IMR-90 (cell line): Measurements from ENCODE around the gene RNF213. TPM values are rescaled to one million over a fixed set of nuclear protein-coding genes. Genes with fewer than 3 reads are reported as not detected.

Source experiments
- ATAC-seq: fragments of 200-7000 bp; cut with Tn5 transposase; 2 replicates; pipeline ENCODE4 v1.9.1; 2020; ENCODE audit warnings: low read depth, mild to moderate bottlenecking, moderate library complexity
- BruUV-seq: library from RNA; stranded (reverse); fragments of 400-500 nt; replicated peaks from 2 replicates; lab custom pipeline; 2021; lab: Mats Ljungman, UMichigan
- CTCF ChIA-PET: fragments of 300-600 bp; formaldehyde crosslinking; extraction: SDS; loops from one replicate; lab custom pipeline; 2021; ENCODE audit warnings: antibody characterized with exemption; lab: Yijun Ruan, JAX
- POLR2A ChIA-PET: fragments of 300-600 bp; sonication (Branson Sonifier 250); formaldehyde crosslinking; loops from one replicate; lab custom pipeline; 2022; ENCODE audit warnings: antibody characterized with exemption; ENCODE audit not compliant: unreplicated experiment; lab: Charles Lee
- DNase-seq: peaks from one replicate; pipeline ENCODE4 v3.0.0; 2013
- H2AFZ ChIP-seq: replicated peaks from 2 replicates; pipeline ENCODE3; 2013; ENCODE audit warnings: low read length, mild to moderate bottlenecking; ENCODE audit not compliant: poor library complexity
- H2AK5ac ChIP-seq: 2 replicates; pipeline ENCODE4 v1.6.1; 2013; ENCODE audit warnings: low read depth, low read length, inconsistent platforms
- H2AK9ac ChIP-seq: replicated peaks from 2 replicates; pipeline ENCODE3; 2013; ENCODE audit warnings: mild to moderate bottlenecking, low read depth, low read length, moderate library complexity; ENCODE audit not compliant: poor library complexity
- H2BK120ac ChIP-seq: 2 replicates; pipeline ENCODE4 v1.6.1; 2013; ENCODE audit warnings: low read depth, low read length, inconsistent platforms
- H2BK15ac ChIP-seq: 3 replicates; pipeline ENCODE4 v1.6.1; 2013; ENCODE audit warnings: low read depth, low read length, inconsistent platforms
- H2BK20ac ChIP-seq: 2 replicates; pipeline ENCODE4 v1.6.1; 2013; ENCODE audit warnings: low read depth, mild to moderate bottlenecking, inconsistent platforms, low read length, moderate library complexity
- H2BK5ac ChIP-seq: 2 replicates; pipeline ENCODE4 v1.6.1; 2013; ENCODE audit warnings: mild to moderate bottlenecking, low read depth, low read length, inconsistent platforms; ENCODE audit not compliant: poor library complexity, severe bottlenecking
- H3K14ac ChIP-seq: replicated peaks from 2 replicates; pipeline ENCODE4 v1.6.1; 2013; ENCODE audit warnings: low read depth, low read length, inconsistent platforms
- H3K18ac ChIP-seq: 2 replicates; pipeline ENCODE4 v1.6.1; 2013; ENCODE audit warnings: low read depth, low read length, control low read depth
- H3K23ac ChIP-seq: 2 replicates; pipeline ENCODE4 v1.6.1; 2013; ENCODE audit warnings: low read depth, low read length, inconsistent platforms
- H3K27ac ChIP-seq: 2 replicates; pipeline ENCODE4 v1.5.1; 2013; ENCODE audit warnings: mild to moderate bottlenecking, control low read depth, low read length; ENCODE audit not compliant: insufficient read depth
- H3K27me3 ChIP-seq: 2 replicates; pipeline ENCODE4 v1.6.1; 2013; ENCODE audit warnings: low read length; ENCODE audit not compliant: control insufficient read depth, insufficient read depth
- H3K36me3 ChIP-seq: 2 replicates; pipeline ENCODE4 v1.6.1; 2013; ENCODE audit warnings: low read length, mixed read lengths; ENCODE audit not compliant: control insufficient read depth, insufficient read depth
- H3K4ac ChIP-seq: 2 replicates; pipeline ENCODE4 v1.6.1; 2013; ENCODE audit warnings: low read depth, low read length, inconsistent platforms
- H3K4me1 ChIP-seq: 2 replicates; pipeline ENCODE4 v1.6.1; 2013; ENCODE audit warnings: low read length, mixed read lengths; ENCODE audit not compliant: control insufficient read depth, insufficient read depth
- H3K4me2 ChIP-seq: 2 replicates; pipeline ENCODE4 v1.6.1; 2013; ENCODE audit warnings: low read depth, mild to moderate bottlenecking, control low read depth, low read length, moderate library complexity
- H3K4me3 ChIP-seq: 2 replicates; pipeline ENCODE4 v1.5.1; 2013; ENCODE audit warnings: low read depth, mild to moderate bottlenecking, control low read depth, low read length, moderate library complexity; ENCODE audit not compliant: insufficient read depth
- H3K56ac ChIP-seq: 2 replicates; pipeline ENCODE4 v1.6.1; 2013; ENCODE audit warnings: low read length, inconsistent platforms; ENCODE audit not compliant: insufficient read depth; ENCODE audit errors: extremely low read depth
- H3K79me1 ChIP-seq, 2 experiments: 2 replicates each; pipeline ENCODE4 v1.6.1; 2013; ENCODE audit warnings: low read length in 2 of 2, inconsistent platforms in 1 of 2, low read depth in 1 of 2
- H3K9ac ChIP-seq: 2 replicates; pipeline ENCODE4 v1.6.1; 2013; ENCODE audit warnings: low read depth, low read length, control low read depth
- H3K9me1 ChIP-seq: 2 replicates; pipeline ENCODE4 v1.6.1; 2013; ENCODE audit warnings: low read length, inconsistent platforms; ENCODE audit not compliant: insufficient read depth
- H3K9me3 ChIP-seq: 2 replicates; pipeline ENCODE4 v1.6.1; 2013; ENCODE audit warnings: low read length; ENCODE audit not compliant: control insufficient read depth, insufficient read depth
- H4K20me1 ChIP-seq: 2 replicates; pipeline ENCODE4 v1.6.1; 2013; ENCODE audit warnings: low read length, inconsistent platforms; ENCODE audit not compliant: insufficient read depth
- H4K5ac ChIP-seq: 2 replicates; pipeline ENCODE4 v1.6.1; 2013; ENCODE audit warnings: mild to moderate bottlenecking, low read depth, low read length, control low read depth
- H4K8ac ChIP-seq, 2 experiments: 2 replicates each; pipeline ENCODE4 v1.6.1; 2013; ENCODE audit warnings: low read depth in 2 of 2, low read length in 2 of 2, control low read depth in 1 of 2, inconsistent platforms in 1 of 2
- H4K91ac ChIP-seq: 2 replicates; pipeline ENCODE4 v1.6.1; 2013; ENCODE audit warnings: low read depth, low read length, inconsistent platforms; ENCODE audit not compliant: insufficient read depth
- MAZ ChIP-seq: IDR thresholded peaks from 2 replicates; pipeline ENCODE4 v1.6.1; 2012; ENCODE audit warnings: low read depth, mild to moderate bottlenecking, low read length, improper control_type of control experiment, moderate library complexity, borderline replicate concordance
- RCOR1 ChIP-seq: IDR thresholded peaks from 2 replicates; pipeline ENCODE4 v1.6.1; 2012; ENCODE audit warnings: mild to moderate bottlenecking, low read length, improper control_type of control experiment; ENCODE audit not compliant: insufficient replicate concordance
- WGBS, 2 experiments: methylation state at CpG; one replicate each; pipeline versions ENCODE4 v1.1.5 to v1.1.7; 2013; ENCODE audit warnings: missing lambda C conversion rate in 2 of 2; ENCODE audit not compliant: insufficient read length in 1 of 2; ENCODE audit errors: extremely low coverage in 2 of 2; 5-methylcytosine and 5-hydroxymethylcytosine counted together
- dilution Hi-C: fragments of 300-500 bp; cut with HindIII; formaldehyde crosslinking; loops from one replicate; pipeline ENCODE4 v1.14.3; 2018; ENCODE audit warnings: low sequenced_read_pairs; ENCODE audit not compliant: unreplicated experiment
- in situ Hi-C: fragments of 300-500 bp; cut with MboI; formaldehyde crosslinking; loops from 3 replicates; pipeline ENCODE4 v1.14.3; 2019; ENCODE audit warnings: low sequenced_read_pairs, inconsistent platforms, mixed read lengths
- intact Hi-C: fragments of 100-400 bp; cut with micrococcal nuclease; formaldehyde crosslinking; loops from 2 replicates; pipeline ENCODE4 v1.10.0; 2022
- polyA plus RNA-seq, 3 experiments: library from polyadenylated mRNA; depleted of rRNA; stranded (reverse); fragments of >200 nt; gene quantifications; 2 replicates each; pipeline ENCODE4 v1.2.3, GENCODE V29; 2012; ENCODE audit warnings: low replicate concordance in 1 of 3
- total RNA-seq: library from RNA; depleted of rRNA; stranded (reverse); fragments of >200 nt; gene quantifications from 2 replicates; pipeline ENCODE4 v1.2.3, GENCODE V29; 2012
- TF ChIP-seq, protein P1 (sequence below): fragments of 150-350 bp; IDR thresholded peaks from 2 replicates; pipeline ENCODE4 v1.6.1; 2016; ENCODE audit warnings: low read depth, mild to moderate bottlenecking, low read length, moderate library complexity, borderline replicate concordance

RNF213 gene
- total and polyA plus RNA-seq, 2 of the 4 experiments (the other 2 are of a cell fraction) = 23.4 to 36.0 TPM

- CTCF ChIA-PET = no interaction called here
- in situ Hi-C loops = no loop called here
- H3K14ac ChIP-seq = no peak overlapping the region
Observed at GRCh38 chr17:80443498-80443897, 182.8 kb downstream of the RNF213 start.

More at GRCh38 chr17:80443498-80443897, 182.8 kb downstream of the RNF213 start:
- Histone ChIP-seq H2BK15ac (no peak overlapping the region), H4K8ac (no peak overlapping the region), H4K20me1 (no peaks in the 10 kb centered on the region; the same call in none of the 2 replicates), H3K27me3 (peaks cover 11% of the 10 kb centered on the region; the same call in 1 of the 2 replicates), H3K27ac (no peak overlapping the region), H2AFZ (no peak overlapping the region), H4K5ac (no peak overlapping the region), H3K36me3 (no peaks in the 10 kb centered on the region), H3K23ac (no peak overlapping the region; the same call in 1 of the 2 replicates), H3K9ac (no peak overlapping the region), H3K56ac (no peak overlapping the region), H2BK20ac (no peak overlapping the region), H2AK5ac (no peak overlapping the region), H2BK5ac (no peak overlapping the region), H3K4me3 (no peak overlapping the region), H3K9me1 (no peaks in the 10 kb centered on the region), H3K4ac (no peak overlapping the region), H3K4me2 (no peak overlapping the region), H3K79me1 (no peaks in the 10 kb centered on the region), H4K91ac (no peak overlapping the region), H3K9me3 (no peaks in the 10 kb centered on the region), H3K4me1 (peaks cover 5% of the 10 kb centered on the region), H2BK120ac (no peak overlapping the region), H3K18ac (no peak overlapping the region), H2AK9ac (no peak overlapping the region)
- BruUV-seq = no TSS peak
- ATAC-seq = no peak
- POLR2A ChIA-PET = no interaction called here
- dilution Hi-C loops = no loop called here
- intact Hi-C loops = no loop called here
- TF ChIP-seq MAZ (no peak), RCOR1 (no peak)
- TF ChIP-seq, protein P1, sequence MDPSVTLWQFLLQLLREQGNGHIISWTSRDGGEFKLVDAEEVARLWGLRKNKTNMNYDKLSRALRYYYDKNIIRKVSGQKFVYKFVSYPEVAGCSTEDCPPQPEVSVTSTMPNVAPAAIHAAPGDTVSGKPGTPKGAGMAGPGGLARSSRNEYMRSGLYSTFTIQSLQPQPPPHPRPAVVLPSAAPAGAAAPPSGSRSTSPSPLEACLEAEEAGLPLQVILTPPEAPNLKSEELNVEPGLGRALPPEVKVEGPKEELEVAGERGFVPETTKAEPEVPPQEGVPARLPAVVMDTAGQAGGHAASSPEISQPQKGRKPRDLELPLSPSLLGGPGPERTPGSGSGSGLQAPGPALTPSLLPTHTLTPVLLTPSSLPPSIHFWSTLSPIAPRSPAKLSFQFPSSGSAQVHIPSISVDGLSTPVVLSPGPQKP = no peak
- 30% methylated on average over 9 of the region's 12 CpGs; no CpG with 5 or more reads in 1 of the 2 experiments for WGBS, 2 experiments
- no peak for DNase-seq
